Forelimb muscle (tissue), 1 donor: ENCODE results near the gene PRSS57. TPM values are rescaled to one million over a fixed set of nuclear protein-coding genes. Genes with fewer than 3 reads are reported as not detected.

Source experiments
- DNase-seq: peaks from one replicate; pipeline ENCODE4 v3.0.0-alpha.2; 2013; ENCODE audit warnings: low read depth
- polyA plus RNA-seq: library from polyadenylated mRNA; unstranded; fragments of 120-200 nt; gene quantifications from one replicate; pipeline ENCODE4 v1.2.1, GENCODE V29; 2013; ENCODE audit not compliant: insufficient read length

PRSS57 gene
- polyA plus RNA-seq, 1 donor: 0.44 TPM

GRCh38 chr19:652467-653389, 42.5 kb downstream of the PRSS57 start:
- DNase-seq: no peak

DNA sequence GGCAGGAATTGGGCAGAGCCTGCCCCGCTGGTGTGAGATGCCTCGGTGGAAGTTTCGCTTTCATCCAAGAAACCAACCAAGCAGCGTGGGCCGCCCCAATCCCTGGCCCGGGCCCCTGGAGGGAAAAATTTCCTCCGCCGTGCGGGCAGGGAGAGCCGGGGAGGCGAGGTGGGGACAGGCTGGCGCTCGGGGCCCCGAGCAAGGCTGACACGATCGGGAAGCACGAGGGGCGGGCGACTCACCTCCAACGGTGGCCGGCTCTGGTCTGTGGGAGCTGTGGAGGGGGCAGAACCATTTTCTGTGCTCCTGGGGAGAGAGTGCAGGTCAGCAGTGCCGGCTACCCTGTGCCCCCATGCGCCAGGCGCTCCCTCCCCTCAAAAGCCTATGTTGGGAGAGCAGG, 43.3 kb downstream of the PRSS57 start:
- no peak for DNase-seq

GRCh38 chr19:651114-651818, 44.0 kb downstream of the PRSS57 start:
- DNase-seq: no peak

GRCh38 chr19:650121-650520, 45.1 kb downstream of the PRSS57 start:
- DNase-seq: no peak

DNA sequence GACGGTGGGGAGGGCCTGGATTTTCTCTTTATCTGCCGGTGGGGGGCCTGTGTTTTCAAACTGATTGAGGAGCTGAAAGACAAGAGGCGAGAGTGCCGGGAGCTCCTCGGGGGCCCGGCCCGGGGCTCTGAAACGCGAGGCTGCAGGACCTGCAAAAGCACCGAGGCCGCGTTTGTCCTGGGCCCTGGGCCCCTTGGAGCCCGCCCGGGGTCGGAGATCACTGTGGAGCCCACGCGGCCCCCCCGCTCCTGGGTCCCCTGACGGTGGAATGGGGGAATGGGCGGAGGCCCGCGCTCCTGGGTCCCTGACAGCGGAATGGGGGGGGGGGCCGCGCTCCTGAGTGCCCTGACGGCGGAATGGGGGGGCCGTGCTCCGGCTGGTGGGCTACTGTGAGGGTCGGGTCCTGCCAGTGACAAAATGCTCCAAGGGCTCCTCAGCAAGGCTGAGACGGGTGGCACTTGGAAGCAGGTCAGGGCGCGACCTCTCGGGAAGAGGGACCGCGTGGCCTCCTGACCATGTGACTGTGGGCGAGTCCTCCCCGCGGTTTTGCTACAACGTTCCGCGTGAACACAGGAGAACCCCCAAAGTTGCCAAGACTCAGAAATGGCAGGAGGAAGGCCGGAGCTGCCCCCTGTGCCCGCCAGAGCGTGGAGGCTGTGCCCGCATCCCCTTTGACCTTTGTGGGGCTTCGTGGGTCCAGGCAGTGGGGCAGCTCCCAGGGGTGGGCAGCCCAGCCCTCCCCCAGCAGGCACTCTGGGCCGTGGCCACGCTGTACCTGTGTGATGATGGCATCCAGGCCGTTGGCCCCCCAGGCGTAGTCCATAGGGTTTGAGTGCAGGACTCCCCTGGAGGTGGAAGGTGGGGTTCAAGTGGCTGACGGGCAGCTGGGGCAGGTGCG, 46.1 kb downstream of the PRSS57 start:
- no peak for DNase-seq

DNA sequence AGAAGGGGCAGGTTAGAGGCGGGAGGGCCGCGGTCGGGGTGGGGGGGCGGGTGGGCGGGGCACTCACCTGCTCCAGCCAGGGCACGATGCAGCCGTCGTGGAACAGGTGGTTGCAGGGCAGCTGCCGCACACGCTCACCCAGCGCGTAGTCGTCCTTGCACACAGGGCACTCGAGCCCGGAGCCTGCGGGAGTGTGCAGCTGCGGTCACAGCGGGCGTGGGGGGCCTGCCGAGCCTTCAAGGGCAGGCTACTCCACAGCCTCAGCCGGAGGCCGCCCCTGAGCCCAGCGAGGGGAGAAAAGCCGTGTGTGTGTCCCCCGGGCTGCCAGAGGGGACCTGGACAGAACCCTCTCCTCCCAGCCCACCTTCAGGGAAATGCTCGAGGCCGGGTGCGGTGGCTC, 46.9 kb downstream of the PRSS57 start:
- no peak for DNase-seq

- DNase-seq: no peak
Observed at GRCh38 chr19:647566-648284, 47.5 kb downstream of the PRSS57 start.

DNA sequence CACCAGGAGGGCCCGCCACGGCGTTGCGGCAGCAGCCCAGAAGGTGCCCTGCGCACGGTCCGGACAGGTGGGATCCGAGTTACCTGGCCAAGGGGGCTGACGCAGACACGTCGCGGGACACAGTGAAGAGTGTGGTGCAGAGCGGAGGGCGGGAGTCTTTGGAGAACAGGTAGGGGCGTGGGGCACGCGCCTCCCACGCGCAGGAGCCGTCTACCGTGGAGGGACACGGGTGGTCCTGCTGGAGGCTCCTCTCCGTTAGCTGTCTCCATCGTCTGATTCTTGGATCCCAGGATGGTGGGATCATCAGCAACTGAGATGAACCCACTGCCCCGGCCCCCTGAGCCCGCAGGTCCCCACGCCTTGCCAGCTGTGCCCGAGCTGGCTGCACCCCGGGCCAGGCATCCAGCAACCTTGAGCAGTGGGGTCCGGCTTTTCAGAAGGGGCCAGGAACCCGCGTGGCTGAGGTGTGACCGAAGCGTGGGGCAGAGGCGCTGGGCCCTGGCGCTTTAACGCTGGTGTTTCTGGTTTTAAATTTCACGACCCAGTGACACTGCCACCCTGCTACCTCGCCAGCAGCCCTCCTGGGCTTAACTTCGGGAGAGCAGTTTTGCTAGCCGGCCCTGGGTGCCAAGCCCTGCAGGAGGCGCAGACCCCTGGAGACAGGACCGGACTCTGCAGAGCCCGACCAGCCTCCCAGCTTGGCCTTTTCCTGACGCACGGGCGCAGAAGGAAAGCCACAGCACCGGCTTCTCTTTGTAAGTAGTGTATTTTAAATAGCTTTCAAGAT, 48.3 kb downstream of the PRSS57 start:
- DNase-seq: no peak

DNA sequence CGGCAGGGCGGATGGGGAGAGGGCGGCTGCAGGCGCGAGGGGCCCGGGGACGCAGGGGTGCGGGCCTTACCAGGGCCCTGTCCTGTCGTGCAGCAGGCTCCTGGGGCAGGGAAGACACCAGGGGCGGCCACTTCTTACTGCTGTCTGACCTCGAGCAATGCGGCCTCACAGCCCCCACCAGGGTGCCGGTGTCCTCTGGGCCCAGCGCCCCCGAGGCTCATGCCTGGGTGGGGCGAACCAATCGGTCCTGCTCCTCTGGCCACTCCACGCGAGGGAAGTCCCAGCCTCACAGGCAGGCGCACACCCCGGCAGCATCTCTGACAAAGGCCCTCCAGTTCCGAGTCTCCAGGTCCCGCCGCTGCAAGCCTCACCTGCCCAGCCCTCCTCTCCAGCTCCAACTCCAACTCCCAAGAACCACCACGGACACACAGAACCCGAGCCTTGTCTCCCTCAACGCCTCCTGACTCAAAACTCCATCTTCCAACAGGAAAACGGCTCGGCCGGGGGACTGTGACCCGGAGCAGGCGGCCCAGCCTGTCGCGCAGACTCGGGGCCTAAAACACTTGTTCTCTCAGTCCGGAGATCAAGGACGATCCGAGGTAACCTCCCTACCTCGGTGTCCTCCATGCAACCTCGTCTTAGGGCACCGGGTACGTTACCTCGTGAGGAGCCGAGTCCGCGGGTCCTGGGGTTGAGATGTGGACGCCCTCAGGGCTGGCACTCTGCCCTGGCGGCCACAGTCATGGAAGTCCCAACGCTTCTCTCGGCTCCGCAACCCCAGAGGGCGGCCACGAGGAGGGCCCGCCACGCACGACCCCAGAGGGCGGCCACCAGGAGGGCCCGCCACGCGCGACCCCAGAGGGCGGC, 49.1 kb downstream of the PRSS57 start:
- DNase-seq: no peak

- DNase-seq: no peak
Observed at GRCh38 chr19:644789-645188, 50.5 kb downstream of the PRSS57 start.

DNA sequence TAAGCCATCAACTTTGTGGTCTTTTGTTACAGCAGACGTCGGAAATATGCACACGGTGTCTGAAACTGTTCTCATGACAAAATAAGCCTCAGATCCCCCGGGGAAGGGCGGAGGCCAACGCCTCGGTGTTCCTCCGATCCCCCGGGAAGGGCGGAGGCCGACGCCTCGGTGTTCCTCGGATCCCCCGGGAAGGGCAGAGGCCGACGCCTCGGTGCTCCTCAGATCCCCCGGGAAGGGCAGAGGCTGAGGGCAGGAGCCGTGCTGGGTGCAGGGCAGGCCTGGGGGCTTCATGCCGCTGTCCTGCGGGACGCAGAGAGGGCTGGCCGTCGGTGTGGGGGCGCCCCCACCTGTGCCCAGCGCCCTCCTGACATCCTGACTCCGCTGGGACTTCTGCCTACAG, 50.9 kb downstream of the PRSS57 start:
- DNase-seq: no peak

DNA sequence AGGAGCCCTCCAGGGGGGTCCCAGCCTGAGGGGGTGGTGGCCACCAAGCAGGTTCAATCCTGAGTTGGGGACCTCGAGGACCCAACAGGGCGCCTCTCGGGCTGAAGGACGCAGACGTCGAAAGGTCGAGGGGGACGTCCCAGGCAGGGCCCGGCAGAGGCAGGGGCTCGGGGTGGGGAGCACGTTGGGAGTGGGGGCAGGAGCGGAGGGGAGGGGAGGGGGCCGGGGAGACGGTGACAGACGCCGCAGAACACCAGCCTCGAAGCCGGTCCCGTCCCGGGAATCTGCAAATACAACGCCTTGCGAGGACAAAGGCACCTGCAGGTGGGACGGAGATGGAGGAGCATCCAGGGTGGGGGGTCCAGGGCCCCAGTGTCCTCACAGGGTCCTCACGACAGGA, 51.5 kb downstream of the PRSS57 start:
- no peak for DNase-seq

- no peak for DNase-seq
Observed at GRCh38 chr19:642767-643727, 52.2 kb downstream of the PRSS57 start.

- DNase-seq: no peak
Observed at GRCh38 chr19:641702-642101, 53.5 kb downstream of the PRSS57 start.

DNA sequence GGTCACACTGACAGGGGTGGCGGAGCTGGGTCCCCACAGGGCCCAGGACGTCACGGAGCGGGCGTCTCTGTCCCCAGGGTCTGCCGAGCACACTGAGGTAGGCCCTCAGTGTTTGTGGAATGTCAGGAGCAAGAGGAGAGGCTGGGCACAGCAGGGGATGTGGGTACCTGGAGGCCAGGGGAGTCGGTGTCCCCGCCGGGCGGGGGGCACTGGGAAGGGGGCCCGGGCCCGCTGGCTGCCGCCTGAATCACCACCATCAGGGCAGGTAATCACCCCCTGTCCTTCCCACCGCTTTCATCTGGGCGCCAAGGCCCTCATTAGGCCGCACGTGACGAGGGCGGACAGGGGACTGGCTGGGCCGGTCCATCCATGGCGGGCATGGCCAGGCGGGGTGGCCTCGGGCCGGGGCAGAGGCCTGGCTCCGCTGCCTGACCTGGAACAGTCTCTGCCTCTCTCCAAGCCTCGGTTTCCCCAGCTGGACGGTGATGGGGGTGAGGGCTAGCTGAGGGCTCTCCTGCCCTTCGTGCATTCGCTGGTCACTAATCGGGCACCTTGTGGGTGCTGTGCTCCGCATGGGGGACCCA, 54.6 kb downstream of the PRSS57 start:
- DNase-seq: no peak

- no peak for DNase-seq
Observed at GRCh38 chr19:640161-640558, 55.1 kb downstream of the PRSS57 start.

GRCh38 chr19:639253-640160, 55.7 kb downstream of the PRSS57 start, which contains the start of gene FGF22:
FGF22 (plus strand) TSS chr19:639879; CDS start chr19:639926, 47 bp downstream.
- no peak for DNase-seq
